GM18511 (cell line): Measurements from ENCODE around the gene KRTAP10-7.
"Not testable (repeated sequence)": the region's sequence is repeated elsewhere in the genome, so short reads cannot be mapped to it uniquely, and the experiment has no call there.

Experiments used
- ATAC-seq: cut with Tn5 transposase; IDR thresholded peaks from one replicate; pipeline ENCODE4 v1.9.1; 2021; ENCODE audit warnings: mild to moderate bottlenecking, moderate library complexity; ENCODE audit not compliant: unreplicated experiment

The KRTAP10-7 gene

DNA sequence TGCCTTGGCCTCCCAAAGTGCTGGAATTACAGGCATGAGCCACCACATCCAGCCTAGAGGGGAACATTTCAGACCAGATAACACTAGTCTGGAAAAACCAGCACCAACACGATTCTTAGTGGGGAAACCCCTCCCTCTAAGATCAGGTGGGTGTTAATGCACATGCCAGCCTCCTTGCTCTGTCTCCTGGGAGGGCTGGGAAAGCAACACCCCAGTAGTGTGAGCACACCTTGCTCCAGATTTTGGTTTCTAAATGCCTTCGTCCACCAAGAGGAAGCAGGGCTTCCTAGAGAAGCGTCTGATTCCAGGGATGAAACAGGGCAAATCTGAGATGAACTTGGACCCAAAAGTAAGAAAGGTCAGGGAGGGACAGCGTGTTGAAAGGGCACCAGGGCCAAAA, 29.1 kb upstream of the KRTAP10-7 start:
- ATAC-seq, result no peak

DNA sequence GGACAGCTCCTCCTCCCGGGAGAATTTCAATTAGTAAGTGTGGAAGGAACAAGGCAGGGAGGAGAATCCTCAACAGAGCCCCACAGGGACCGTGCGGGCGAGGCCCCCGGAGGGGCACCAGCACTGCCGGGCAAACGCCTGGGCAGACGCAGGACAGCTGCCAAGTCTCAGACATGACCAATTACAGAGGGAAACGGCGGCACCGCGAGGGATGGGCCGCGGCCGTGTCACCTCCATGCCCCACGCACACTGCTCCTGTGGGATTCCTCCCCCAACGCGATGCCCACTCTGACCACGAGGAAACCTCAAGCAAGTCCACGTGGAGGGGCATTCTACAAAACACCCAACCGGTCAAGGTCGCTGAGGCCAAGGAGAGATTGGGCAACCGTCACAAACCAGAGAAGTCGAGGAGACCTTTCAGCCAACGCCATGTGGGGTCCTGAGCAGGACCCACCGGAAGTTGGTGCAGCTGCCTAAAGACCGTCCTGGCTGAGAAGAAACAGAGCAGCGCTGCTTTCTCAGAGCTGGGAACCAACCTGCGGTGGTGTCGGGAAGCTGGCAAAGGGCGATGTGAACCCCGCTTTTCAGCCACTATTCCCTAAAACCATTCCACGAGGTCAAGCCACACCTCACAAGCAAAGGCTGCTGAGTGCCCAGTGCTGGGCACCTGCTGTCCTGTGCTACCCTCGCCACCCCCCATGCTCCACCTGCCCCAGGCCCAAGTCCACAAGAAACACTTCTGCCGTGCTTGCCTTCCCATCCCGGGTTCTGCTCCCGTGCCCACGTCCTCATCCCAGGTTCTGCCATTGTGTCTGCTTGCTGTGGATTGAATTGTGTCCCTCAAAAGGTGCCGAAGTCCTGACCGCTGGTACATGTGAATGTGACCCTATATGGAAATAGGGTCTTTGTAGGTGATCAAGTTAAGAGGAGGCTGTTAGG, 28.3 kb upstream of the KRTAP10-7 start:
- no peak for ATAC-seq

DNA sequence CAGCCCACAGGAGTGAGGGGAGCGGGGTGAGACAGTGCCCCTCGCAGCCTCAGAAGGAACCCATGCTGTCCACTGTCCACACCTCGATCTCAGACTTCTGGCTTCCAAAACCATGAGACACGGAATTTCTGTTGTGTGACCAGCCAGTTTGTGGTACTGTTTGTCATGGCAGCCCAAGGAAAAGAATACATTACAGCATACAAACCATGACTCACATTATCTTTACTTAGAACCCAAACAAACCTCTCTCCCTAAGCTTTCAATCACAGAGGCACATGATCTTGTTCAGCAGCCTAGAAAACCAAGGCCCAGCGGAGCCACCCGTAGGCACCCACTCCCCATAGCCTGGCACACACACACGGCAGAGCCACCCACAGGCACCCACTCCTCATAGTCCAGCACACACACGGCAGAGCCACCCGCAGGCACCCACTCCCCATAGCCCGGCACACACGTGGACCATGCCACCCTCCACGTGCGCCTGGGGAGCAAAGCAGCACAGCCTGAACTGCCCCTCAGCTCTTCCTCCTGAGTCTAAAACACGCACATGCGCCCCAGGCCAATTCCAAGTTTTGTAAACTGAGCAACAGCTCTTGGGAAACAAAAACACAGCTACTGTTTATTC, 27.3 kb upstream of the KRTAP10-7 start:
- ATAC-seq, result no peak

DNA sequence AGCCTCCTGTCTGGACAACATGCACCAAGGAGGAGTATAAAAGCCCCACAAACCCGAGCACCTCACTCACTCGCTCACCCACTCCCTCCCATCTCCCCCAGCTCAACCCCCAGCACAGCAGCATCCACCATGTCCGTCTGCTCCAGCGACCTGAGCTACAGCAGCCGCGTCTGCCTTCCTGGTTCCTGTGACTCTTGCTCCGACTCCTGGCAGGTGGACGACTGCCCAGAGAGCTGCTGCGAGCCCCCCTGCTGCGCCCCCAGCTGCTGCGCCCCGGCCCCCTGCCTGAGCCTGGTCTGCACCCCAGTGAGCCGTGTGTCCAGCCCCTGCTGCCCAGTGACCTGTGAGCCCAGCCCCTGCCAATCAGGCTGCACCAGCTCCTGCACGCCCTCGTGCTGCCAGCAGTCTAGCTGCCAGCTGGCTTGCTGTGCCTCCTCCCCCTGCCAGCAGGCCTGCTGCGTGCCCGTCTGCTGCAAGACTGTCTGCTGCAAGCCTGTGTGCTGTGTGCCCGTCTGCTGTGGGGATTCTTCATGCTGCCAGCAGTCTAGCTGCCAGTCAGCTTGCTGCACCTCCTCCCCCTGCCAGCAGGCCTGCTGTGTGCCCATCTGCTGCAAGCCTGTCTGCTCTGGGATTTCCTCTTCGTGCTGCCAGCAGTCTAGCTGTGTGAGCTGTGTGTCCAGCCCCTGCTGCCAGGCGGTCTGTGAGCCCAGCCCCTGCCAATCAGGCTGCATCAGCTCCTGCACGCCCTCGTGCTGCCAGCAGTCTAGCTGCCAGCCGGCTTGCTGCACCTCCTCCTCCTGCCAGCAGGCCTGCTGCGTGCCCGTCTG, 26.6 kb upstream of the KRTAP10-7 start, which contains the start of gene KRTAP10-4:
TSS of gene KRTAP10-4 (plus strand) at position 100 of the 827 bp plus-strand sequence. CDS start at position 130, 30 bp downstream.
- not testable (repeated sequence) for ATAC-seq

DNA sequence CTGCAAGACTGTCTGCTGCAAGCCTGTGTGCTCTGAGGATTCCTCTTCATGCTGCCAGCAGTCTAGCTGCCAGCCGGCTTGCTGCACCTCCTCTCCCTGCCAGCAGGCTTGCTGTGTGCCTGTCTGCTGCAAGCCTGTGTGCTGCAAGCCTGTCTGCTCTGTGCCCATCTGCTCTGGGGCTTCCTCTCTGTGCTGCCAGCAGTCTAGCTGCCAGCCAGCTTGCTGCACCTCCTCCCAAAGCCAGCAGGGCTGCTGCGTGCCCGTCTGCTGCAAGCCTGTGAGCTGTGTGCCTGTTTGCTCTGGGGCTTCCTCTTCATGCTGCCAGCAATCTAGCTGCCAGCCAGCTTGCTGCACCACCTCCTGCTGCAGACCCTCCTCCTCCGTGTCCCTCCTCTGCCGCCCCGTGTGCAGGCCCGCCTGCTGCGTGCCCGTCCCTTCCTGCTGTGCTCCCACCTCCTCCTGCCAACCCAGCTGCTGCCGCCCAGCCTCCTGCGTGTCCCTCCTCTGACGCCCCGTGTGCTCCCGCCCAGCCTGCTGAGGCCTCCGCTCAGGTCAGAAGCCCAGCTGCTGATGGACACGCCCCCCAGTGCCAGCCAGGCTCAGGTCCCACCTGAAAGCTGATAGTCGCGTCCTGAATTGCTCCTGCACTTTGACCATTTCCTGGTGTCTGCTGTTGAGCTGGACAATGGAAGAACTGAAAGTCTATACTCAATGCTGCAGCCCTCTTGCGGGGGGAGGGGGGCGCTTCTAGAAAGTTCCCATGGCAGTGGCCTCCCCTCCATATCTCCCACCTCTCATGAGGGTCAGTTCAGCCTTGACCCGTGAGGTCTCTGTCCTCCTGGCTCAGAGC, 25.7 kb upstream of the KRTAP10-7 start:
- ATAC-seq, result no peak

GRCh38 chr21:44575307-44576024, 24.9 kb upstream of the KRTAP10-7 start:
- ATAC-seq, result no peak

DNA sequence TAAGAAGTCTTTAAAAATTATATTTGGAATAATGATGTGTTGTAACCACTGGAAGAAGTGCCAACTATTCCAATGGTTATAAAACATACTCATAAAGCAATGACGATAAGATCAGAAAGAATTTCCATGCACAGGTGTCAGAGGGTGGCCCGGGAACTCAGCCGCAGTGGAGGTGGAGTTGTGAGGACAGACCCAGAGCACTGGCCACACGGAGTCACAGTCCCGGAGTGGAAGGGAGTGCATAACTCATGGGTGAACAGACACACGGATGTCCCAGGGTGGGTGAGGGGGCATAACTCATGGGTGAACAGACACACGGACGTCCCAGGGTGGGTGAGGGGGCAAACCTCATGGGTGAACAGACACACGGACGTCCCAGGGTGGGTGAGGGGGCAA, 24.4 kb upstream of the KRTAP10-7 start:
- no peak for ATAC-seq

DNA sequence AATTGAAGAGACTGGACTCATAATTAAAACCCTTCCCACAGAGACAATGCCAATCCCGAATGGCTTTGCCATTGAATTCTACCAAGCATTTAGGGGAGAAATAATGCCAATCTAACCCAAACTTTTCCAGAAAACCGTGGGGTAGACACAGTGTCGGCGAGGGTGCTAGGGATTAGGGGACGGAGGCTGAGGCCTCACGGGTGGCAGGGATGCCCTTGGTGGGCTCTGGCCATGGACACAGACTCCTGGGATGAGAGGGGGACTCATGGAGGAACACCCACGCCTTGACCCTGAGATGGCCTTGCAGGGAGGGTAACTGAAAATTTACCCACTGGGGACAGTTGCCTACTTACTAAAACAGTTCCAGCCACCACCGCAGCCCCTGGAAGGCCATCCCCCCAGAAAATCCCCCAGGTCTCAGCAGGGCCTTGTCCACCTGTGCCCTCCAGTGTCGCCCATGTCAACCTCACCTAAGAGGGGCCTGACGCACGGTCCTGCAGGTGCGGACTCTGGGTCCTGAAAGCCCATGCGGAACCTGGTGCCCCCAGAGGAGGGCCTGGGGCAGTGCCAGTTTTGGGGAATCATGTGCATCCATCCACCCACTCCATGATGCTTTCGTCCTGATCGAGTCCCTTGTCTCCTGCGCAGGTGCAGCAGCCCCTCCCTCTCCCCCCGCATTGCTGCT, 21.9 kb upstream of the KRTAP10-7 start:
- no peak for ATAC-seq

GRCh38 chr21:44579056-44579832, 21.2 kb upstream of the KRTAP10-7 start:
- no peak for ATAC-seq

GRCh38 chr21:44579833-44580144, 20.6 kb upstream of the KRTAP10-7 start:
- ATAC-seq, result no peak

DNA sequence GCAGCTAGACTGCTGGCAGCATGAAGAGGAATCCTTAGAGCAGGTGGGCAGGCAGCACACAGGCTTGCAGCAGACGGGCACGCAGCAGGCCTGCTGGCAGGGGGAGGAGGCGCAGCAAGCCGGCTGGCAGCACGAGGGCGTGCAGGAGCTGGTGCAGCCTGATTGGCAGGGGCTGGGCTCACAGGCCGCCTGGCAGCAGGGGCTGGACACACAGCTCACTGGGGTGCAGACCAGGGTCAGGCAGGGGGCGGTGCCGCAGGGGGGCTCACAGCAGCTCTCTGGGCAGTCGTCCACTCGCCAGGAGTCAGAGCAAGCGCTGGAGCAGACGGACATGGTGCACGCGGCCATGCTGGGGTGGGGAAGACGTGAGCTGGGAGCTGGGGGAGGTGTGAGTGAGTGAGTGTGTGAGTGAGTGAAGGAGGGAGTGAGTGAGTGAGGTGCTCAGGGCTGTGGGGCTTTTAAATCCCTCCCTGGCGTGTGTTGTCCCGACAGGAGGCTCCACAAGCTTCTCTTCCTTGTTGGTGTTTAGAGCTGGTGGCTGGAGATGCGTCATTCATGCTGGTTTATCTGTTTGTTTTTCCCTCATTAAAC, 20.1 kb upstream of the KRTAP10-7 start, which contains the start of gene KRTAP10-5:
TSS of gene KRTAP10-5 (minus strand) at position 374 of the 591 bp plus-strand sequence. CDS start at position 348, 26 bp downstream.
- not testable (repeated sequence) for ATAC-seq

GRCh38 chr21:44581158-44581557, 19.2 kb upstream of the KRTAP10-7 start:
- ATAC-seq, result no peak

DNA sequence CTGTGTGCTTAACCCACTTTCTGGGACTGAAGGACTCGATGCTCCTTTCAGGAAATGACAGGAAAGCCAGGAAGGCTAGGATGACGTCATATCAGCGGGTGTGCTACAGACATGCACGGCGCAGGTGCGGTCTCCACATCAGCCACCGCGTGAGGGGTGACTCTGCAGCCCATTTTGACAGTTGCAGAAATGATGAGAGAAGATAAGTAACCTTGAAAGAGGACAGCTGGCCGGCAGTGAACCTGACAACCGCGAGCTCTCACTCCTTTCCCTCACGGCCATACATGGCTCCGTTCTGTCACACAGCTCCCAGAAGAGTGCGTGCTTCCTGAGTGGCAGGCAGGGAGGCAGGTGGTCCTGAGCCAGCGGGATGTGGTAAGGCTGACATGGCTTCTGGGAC, 18.3 kb upstream of the KRTAP10-7 start:
- ATAC-seq, result no peak

- ATAC-seq, result no peak
Observed at GRCh38 chr21:44583089-44583799, 17.2 kb upstream of the KRTAP10-7 start.

DNA sequence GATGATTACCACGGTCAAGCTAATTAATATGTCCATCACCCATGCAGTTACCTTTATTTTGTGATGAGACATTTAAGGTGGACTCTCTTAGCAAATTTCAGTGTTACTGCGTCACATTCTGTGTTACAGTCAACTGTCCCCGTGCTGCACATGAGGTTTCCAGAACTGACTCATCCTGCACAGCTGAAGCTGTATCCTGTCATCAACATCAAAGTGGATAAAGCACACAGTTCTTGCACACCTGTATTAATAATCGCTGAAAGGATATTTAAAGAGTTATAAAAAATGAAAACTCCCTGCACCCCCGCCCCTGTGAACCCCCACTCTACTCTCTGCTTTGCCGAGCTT, 16.6 kb upstream of the KRTAP10-7 start:
- ATAC-seq, result no peak

GRCh38 chr21:44585892-44586291, 14.5 kb upstream of the KRTAP10-7 start:
- no peak for ATAC-seq

DNA sequence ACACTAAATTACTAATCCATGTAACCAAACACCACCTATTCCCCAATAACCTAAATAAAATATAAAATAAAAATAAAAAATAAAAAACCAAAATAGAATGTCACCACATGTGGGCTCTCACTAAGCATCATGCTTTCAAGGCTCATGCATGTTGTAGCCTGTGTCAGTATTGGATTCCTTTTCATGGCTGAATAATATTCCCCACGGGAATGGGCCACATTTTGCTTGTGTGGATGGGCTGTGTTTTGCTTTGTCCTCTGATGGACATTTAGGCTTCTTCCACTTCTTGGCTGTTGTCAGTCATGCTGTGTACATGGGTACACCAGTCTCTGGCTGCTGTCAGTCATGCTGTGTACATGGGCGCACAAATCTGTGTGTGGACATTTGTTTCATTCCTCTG, 11.3 kb upstream of the KRTAP10-7 start:
- no peak for ATAC-seq
